Rectal smooth muscle tissue (tissue), 1 donor: ENCODE results near the gene LAMA2.

Experiments
- H3K27ac ChIP-seq: one replicate; pipeline ENCODE4 v1.7.0; 2013; ENCODE audit warnings: low read depth, low read length, inconsistent platforms
- H3K27me3 ChIP-seq: one replicate; pipeline ENCODE4 v1.7.0; 2013; ENCODE audit warnings: low read length; ENCODE audit not compliant: control insufficient read depth, insufficient read depth
- H3K36me3 ChIP-seq: one replicate; pipeline ENCODE4 v1.7.0; 2013; ENCODE audit warnings: low read length; ENCODE audit not compliant: control insufficient read depth, insufficient read depth
- H3K4me1 ChIP-seq: one replicate; pipeline ENCODE4 v1.7.0; 2013; ENCODE audit warnings: low read length; ENCODE audit not compliant: control insufficient read depth, insufficient read depth
- H3K4me3 ChIP-seq: one replicate; pipeline ENCODE4 v1.7.0; 2013; ENCODE audit warnings: low read length
- H3K9ac ChIP-seq: one replicate; pipeline ENCODE4 v1.7.0; 2013; ENCODE audit warnings: low read length

LAMA2 gene

GRCh38 chr6:129117355-129117754 lies 234.4 kb downstream of the LAMA2 start:
- Histone ChIP-seq H3K4me3 (no peak overlapping the region), H3K36me3 (no peaks in the 10 kb centered on the region), H3K27me3 (no peaks in the 10 kb centered on the region), H3K9ac (no peak overlapping the region), H3K27ac (no peak overlapping the region), H3K4me1 (no peaks in the 10 kb centered on the region)

DNA sequence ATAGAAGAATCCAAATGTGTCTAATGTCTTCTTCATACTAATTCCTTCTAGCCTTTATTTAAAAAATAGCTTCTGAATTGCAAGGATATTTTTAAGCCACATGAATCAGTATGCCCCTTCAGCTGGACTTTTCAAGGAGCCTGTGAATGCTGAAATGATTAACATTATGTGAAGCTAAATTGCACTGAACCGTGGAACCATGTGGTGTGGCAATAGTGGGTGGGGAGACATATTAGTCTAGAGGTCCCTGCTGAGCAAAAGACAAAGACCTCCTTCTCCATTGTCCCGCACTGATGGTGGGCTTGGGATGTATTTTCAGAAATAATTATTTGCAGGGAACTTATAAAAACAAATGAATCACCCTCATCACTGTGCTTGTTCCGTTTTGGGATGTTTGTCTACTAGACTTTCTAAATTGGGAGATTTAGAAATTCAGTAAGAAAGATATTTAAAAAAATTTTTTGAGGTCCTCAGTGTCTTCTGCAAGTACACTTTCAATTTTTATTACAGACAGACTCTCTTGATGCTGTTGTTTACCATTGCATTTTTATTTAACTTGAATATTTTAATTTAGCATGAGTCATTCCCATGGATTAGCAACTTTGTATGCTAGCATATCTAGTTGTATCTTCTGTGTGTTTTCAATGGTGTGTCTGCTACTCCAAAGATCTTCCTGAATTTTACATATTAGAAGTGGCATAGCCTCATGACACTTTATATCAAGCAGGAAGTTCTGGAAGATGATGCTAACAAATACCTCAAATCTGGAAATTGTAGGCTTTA lies 238.1 kb downstream of the LAMA2 start:
- H3K4me1 ChIP-seq, result no peaks in the 10 kb centered on the region
- H3K27me3 ChIP-seq, result no peaks in the 10 kb centered on the region
- no peaks in the 10 kb centered on the region for H3K36me3 ChIP-seq
- no peak overlapping the region for H3K27ac ChIP-seq
- H3K9ac ChIP-seq, result no peak overlapping the region
- no peak overlapping the region for H3K4me3 ChIP-seq

GRCh38 chr6:129124347-129124746 lies 241.4 kb downstream of the LAMA2 start:
- no peaks in the 10 kb centered on the region for H3K4me1 ChIP-seq
- no peak overlapping the region for H3K27ac ChIP-seq
- no peaks in the 10 kb centered on the region for H3K27me3 ChIP-seq
- no peaks in the 10 kb centered on the region for H3K36me3 ChIP-seq
- no peak overlapping the region for H3K4me3 ChIP-seq
- no peak overlapping the region for H3K9ac ChIP-seq

DNA sequence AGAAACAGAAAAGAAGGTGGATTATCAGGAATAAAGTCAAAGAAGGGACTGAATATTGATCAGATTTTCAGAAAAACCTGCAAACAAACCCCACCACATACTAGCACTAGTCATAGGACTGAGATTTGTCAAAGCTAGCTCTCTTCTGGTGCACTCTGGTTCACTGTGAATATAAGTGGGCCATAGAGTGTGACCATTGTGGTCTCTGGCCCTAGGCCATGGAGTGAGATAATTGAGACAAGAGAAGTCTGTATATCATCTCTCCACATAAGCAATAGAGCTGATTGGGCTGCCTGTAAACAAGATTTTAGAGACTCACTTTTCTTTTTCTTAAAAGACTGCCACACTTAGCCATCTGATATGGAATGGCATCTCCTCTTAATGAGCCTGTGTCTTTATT lies 247.2 kb downstream of the LAMA2 start:
- Histone ChIP-seq H3K36me3 (no peaks in the 10 kb centered on the region), H3K4me1 (no peaks in the 10 kb centered on the region), H3K27ac (peak overlapping the region; percentile 52), H3K9ac (no peak overlapping the region), H3K4me3 (no peak overlapping the region), H3K27me3 (no peaks in the 10 kb centered on the region)

- Histone ChIP-seq H3K4me1 (no peaks in the 10 kb centered on the region), H3K27ac (no peak overlapping the region), H3K9ac (no peak overlapping the region), H3K4me3 (no peak overlapping the region), H3K27me3 (no peaks in the 10 kb centered on the region), H3K36me3 (no peaks in the 10 kb centered on the region)
Observed at GRCh38 chr6:129130959-129131681, 248.2 kb downstream of the LAMA2 start.

DNA sequence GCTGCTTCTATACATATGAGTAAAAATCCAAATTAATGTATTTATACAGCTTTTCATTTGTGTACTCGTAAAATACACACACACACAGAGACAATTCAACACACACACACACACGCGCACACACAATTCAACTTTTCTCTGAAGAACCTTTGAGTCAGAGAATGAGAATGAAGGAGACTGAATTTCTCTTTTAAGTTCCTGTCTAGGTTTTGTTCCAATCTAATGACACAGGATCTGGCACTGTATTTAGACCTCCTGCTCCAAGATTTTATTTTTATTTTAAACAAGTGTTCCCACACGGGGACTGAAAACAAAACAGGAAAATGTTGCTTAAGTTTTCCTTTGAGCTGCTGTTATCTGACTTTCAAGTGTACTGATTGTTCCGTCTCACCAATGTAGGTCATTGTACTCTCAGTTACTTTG lies 250.8 kb downstream of the LAMA2 start:
- no peak overlapping the region for H3K9ac ChIP-seq

DNA sequence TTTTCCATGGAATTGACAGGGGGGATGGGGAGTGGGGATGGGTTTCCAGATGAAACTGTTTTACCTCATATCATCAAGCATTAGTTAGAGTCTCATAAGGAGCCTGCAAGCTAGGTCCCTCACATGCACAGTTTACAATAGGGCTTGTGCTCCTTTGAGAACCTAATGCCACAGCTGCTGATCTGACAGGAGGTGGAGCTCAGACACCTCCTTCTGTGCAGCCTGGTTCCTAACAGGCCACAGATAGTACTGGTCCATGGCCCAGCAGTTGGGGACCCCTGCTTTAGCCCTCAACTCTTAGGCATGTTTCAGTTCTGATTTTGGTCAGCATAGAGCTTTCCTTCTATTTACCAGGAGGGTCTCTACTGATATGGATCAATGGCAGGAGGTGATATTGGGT lies 251.6 kb downstream of the LAMA2 start:
- no peaks in the 10 kb centered on the region for H3K27me3 ChIP-seq
- no peaks in the 10 kb centered on the region for H3K36me3 ChIP-seq
- peak overlapping the region; percentile 19 for H3K27ac ChIP-seq
- H3K4me3 ChIP-seq, result no peak overlapping the region
- no peaks in the 10 kb centered on the region for H3K4me1 ChIP-seq
- H3K9ac ChIP-seq, result no peak overlapping the region

More for the DNA sequence above, 250.8 kb downstream of the LAMA2 start:
- Histone ChIP-seq H3K27me3 (no peaks in the 10 kb centered on the region), H3K4me1 (no peaks in the 10 kb centered on the region), H3K27ac (no peak overlapping the region), H3K36me3 (no peaks in the 10 kb centered on the region), H3K4me3 (no peak overlapping the region)

- Histone ChIP-seq H3K36me3 (no peaks in the 10 kb centered on the region), H3K27me3 (no peaks in the 10 kb centered on the region), H3K4me1 (no peaks in the 10 kb centered on the region), H3K9ac (no peak overlapping the region), H3K27ac (no peak overlapping the region), H3K4me3 (no peak overlapping the region)
Observed at GRCh38 chr6:129135451-129135850, 252.5 kb downstream of the LAMA2 start.

DNA sequence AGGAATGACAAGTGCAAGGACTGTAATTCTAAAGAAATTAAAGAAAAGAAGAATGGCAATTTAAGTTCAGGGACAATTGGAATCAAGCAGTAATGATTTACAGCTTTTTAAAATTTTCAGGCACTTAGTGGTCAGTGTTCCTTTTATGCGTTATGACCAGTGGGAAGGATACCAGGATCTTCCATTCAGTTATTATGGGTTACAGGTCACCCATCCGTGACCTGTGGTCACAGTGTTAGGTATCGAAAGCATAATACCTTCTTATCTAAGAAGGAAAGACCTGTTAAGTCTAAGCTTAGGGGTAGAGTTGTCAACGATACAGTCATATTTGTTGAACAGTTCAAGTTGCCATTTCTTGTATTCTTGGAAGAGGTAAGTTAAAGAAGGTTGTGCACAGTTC lies 253.8 kb downstream of the LAMA2 start:
- Histone ChIP-seq H3K27me3 (no peaks in the 10 kb centered on the region), H3K27ac (no peak overlapping the region), H3K36me3 (no peaks in the 10 kb centered on the region), H3K4me3 (no peak overlapping the region), H3K9ac (no peak overlapping the region), H3K4me1 (no peaks in the 10 kb centered on the region)

GRCh38 chr6:129138739-129139405 lies 255.9 kb downstream of the LAMA2 start:
- H3K27ac ChIP-seq, result no peak overlapping the region

GRCh38 chr6:129140526-129140925 lies 257.6 kb downstream of the LAMA2 start:
- peak overlapping the region; percentile 15 for H3K27ac ChIP-seq
- H3K9ac ChIP-seq, result no peak overlapping the region
- H3K27me3 ChIP-seq, result no peaks in the 10 kb centered on the region
- no peak overlapping the region for H3K4me3 ChIP-seq
- H3K36me3 ChIP-seq, result no peaks in the 10 kb centered on the region
- no peaks in the 10 kb centered on the region for H3K4me1 ChIP-seq

More at GRCh38 chr6:129138739-129139405, 255.9 kb downstream of the LAMA2 start:
- Histone ChIP-seq H3K4me1 (no peaks in the 10 kb centered on the region), H3K4me3 (no peak overlapping the region), H3K27me3 (no peaks in the 10 kb centered on the region), H3K9ac (no peak overlapping the region), H3K36me3 (no peaks in the 10 kb centered on the region)

DNA sequence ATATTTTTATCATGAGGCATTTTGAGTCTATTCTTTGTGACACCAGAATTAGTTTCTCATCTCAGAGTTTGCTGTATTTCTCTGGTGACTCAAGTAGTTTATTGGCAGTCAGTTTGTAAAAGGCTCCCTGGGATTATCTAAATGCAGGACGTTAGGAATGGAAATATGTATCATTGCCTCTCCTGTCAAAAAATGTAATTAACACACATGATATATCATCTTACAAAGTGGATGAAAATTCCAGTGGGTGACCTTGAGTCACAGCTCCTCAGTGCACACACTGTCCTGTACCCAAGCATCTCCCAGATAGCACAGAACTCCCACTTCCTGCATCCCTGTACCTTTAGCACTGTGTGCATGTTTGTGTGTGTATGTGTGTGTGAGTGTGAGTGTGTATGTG lies 258.6 kb downstream of the LAMA2 start:
- Histone ChIP-seq H3K4me1 (no peaks in the 10 kb centered on the region), H3K4me3 (no peak overlapping the region), H3K9ac (no peak overlapping the region), H3K36me3 (no peaks in the 10 kb centered on the region), H3K27me3 (no peaks in the 10 kb centered on the region), H3K27ac (peak overlapping the region; percentile 15)
